Measurements from ENCODE around the gene XYLT2. TPM values are rescaled to one million over a fixed set of nuclear protein-coding genes. Genes with fewer than 3 reads are reported as not detected.
"Not testable (repeated sequence)": the region's sequence is repeated elsewhere in the genome, so short reads cannot be mapped to it uniquely, and the experiment has no call there.

XYLT2 gene
- 16.2 TPM for polyA plus RNA-seq
- long read RNA-seq, donor 1, transcript XYLT2-206 (1 exons, 2,174 nt) = major isoform, 23 of 27 reads
- long read RNA-seq, donor 1, partial matches to known transcripts = 0 of 27 reads
- long read RNA-seq, donor 1, other reads (novel, unspliced or antisense) = 0 of 27 reads
- long read RNA-seq, donor 2, transcript XYLT2-206 (1 exons, 2,174 nt) = major isoform, 40 of 43 reads
- long read RNA-seq, donor 2, partial matches to known transcripts = 0 of 43 reads
- long read RNA-seq, donor 2, other reads (novel, unspliced or antisense) = 0 of 43 reads
- long read RNA-seq, donor 3 = 0 reads
- long read RNA-seq, donor 4, partial matches to known transcripts = 0 of 3 reads
- long read RNA-seq, donor 4, other reads (novel, unspliced or antisense) = 0 of 3 reads
- long read RNA-seq, donor 5, transcript XYLT2-206 (1 exons, 2,174 nt) = major isoform, 24 of 26 reads
- long read RNA-seq, donor 5, partial matches to known transcripts = 0 of 26 reads
- long read RNA-seq, donor 5, other reads (novel, unspliced or antisense) = 0 of 26 reads
- long read RNA-seq, donor 6, transcript XYLT2-206 (1 exons, 2,174 nt) = major isoform, 18 of 67 reads
- long read RNA-seq, donor 6, partial matches to known transcripts = 5 of 67 reads
- long read RNA-seq, donor 6, other reads (novel, unspliced or antisense) = 42 of 67 reads
- long read RNA-seq, donor 7, transcript XYLT2-206 (1 exons, 2,174 nt) = major isoform, 7 of 8 reads
- long read RNA-seq, donor 7, partial matches to known transcripts = 0 of 8 reads
- long read RNA-seq, donor 7, other reads (novel, unspliced or antisense) = 0 of 8 reads
- long read RNA-seq, donor 8, transcript XYLT2-206 (1 exons, 2,174 nt) = major isoform, 18 of 60 reads
- long read RNA-seq, donor 8, partial matches to known transcripts = 0 of 60 reads
- long read RNA-seq, donor 8, other reads (novel, unspliced or antisense) = 40 of 60 reads
- long read RNA-seq, donor 9, transcript XYLT2-206 (1 exons, 2,174 nt) = major isoform, 11 of 12 reads
- long read RNA-seq, donor 9, partial matches to known transcripts = 0 of 12 reads
- long read RNA-seq, donor 9, other reads (novel, unspliced or antisense) = 0 of 12 reads
- long read RNA-seq, donor 10, transcript XYLT2-206 (1 exons, 2,174 nt) = major isoform, 12 of 12 reads
- long read RNA-seq, donor 10, partial matches to known transcripts = 0 of 12 reads
- long read RNA-seq, donor 10, other reads (novel, unspliced or antisense) = 0 of 12 reads
- long read RNA-seq, donor 11, transcript XYLT2-206 (1 exons, 2,174 nt) = major isoform, 8 of 9 reads
- long read RNA-seq, donor 11, partial matches to known transcripts = 0 of 9 reads
- long read RNA-seq, donor 11, other reads (novel, unspliced or antisense) = 0 of 9 reads

GRCh38 chr17:50345432-50346312, at the start of gene XYLT2:
XYLT2 (plus strand) TSS chr17:50346126; CDS start chr17:50346141, 15 bp downstream.
- Histone ChIP-seq H3K4me3 (ENCODE audit: low read length) (peak within 1 kb of the TSS; percentile 87), H3K27me3 (ENCODE audit: control insufficient read depth, insufficient read depth, low read length) (no peaks in the 10 kb centered on the region), H3K36me3 (ENCODE audit: control insufficient read depth, insufficient read depth, low read length) (no peaks in the 10 kb centered on the region), H3K27ac (ENCODE audit: low read length) (peak within 1 kb of the TSS; percentile 1), H3K9me3 (ENCODE audit: control insufficient read depth, low read depth, low read length) (no peaks in the 10 kb centered on the region), H3K4me1 (ENCODE audit: control insufficient read depth, insufficient read depth, low read length) (peaks cover 13% of the 10 kb centered on the region)
- no CpG with 5 or more reads among the region's 87 CpGs for WGBS (ENCODE audit: insufficient coverage, low lambda C conversion rate)
- peak; percentile 80 to 90 for DNase-seq

DNA sequence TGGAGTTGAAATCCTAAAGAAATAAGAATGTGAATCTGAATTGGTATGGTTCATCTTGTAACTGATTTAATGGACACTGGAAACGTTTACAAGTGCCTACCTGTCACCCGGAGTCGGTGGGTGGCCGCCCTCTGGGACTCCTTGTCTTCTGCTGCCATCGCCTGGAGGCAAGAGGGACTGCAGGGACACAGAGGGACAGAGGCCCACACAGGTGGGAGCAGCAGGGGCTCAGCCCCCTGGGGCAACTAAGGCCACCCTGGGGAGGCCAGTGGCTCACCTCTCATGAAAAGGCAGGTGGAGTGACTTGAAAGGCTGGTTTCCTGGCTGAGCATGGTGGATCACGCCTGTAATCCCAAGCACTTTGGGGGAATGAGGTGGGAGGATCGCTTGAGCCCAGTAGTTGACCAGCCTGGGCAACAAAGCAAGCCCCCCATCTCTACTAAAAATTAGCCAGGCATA, 48.5 kb upstream of the XYLT2 start:
- no peaks in the 10 kb centered on the region for H3K4me1 ChIP-seq (ENCODE audit: control insufficient read depth, insufficient read depth, low read length)
- H3K27me3 ChIP-seq (ENCODE audit: control insufficient read depth, insufficient read depth, low read length) = no peaks in the 10 kb centered on the region
- H3K4me3 ChIP-seq (ENCODE audit: low read length) = no peak overlapping the region
- H3K36me3 ChIP-seq (ENCODE audit: control insufficient read depth, insufficient read depth, low read length) = no peaks in the 10 kb centered on the region
- DNase-seq = peak; percentile 51 to 57
- no CpG with 5 or more reads among the region's 7 CpGs for WGBS (ENCODE audit: insufficient coverage, low lambda C conversion rate)
- no peak overlapping the region for H3K27ac ChIP-seq (ENCODE audit: low read length)
- no peaks in the 10 kb centered on the region for H3K9me3 ChIP-seq (ENCODE audit: control insufficient read depth, low read depth, low read length)

DNA sequence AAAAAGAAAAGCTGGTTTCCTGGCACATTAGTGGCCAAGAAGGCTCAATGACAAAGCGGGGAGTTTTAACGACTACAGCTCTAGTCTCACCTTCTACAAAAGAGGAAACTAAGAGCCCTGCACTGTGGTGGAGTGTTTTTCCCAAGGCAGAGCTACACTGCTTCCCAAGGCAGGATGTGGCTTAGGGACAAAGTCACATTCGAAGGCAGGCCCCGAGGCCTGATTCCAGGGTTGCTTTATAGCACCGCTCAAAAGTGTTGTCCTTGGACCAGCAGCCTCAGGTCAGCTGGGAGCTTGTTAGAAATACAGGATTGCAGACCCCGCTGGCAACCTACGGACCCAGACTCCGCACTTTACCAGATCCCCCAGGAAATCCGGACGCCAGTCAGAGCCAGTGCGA, 47.9 kb upstream of the XYLT2 start:
- no peaks in the 10 kb centered on the region for H3K9me3 ChIP-seq (ENCODE audit: control insufficient read depth, low read depth, low read length)
- H3K4me1 ChIP-seq (ENCODE audit: control insufficient read depth, insufficient read depth, low read length) = no peaks in the 10 kb centered on the region
- no peaks in the 10 kb centered on the region for H3K27me3 ChIP-seq (ENCODE audit: control insufficient read depth, insufficient read depth, low read length)
- H3K27ac ChIP-seq (ENCODE audit: low read length) = no peak overlapping the region
- no peak for DNase-seq
- WGBS (ENCODE audit: insufficient coverage, low lambda C conversion rate) = no CpG with 5 or more reads among the region's 11 CpGs
- H3K36me3 ChIP-seq (ENCODE audit: control insufficient read depth, insufficient read depth, low read length) = no peaks in the 10 kb centered on the region
- H3K4me3 ChIP-seq (ENCODE audit: low read length) = no peak overlapping the region

- no peaks in the 10 kb centered on the region for H3K27me3 ChIP-seq (ENCODE audit: control insufficient read depth, insufficient read depth, low read length)
- H3K36me3 ChIP-seq (ENCODE audit: control insufficient read depth, insufficient read depth, low read length) = no peaks in the 10 kb centered on the region
- no peak for DNase-seq
- H3K9me3 ChIP-seq (ENCODE audit: control insufficient read depth, low read depth, low read length) = no peaks in the 10 kb centered on the region
- no peak overlapping the region for H3K27ac ChIP-seq (ENCODE audit: low read length)
- WGBS (ENCODE audit: insufficient coverage, low lambda C conversion rate) = no CpG with 5 or more reads among the region's 3 CpGs
- peaks cover under 1% of the 10 kb centered on the region for H3K4me1 ChIP-seq (ENCODE audit: control insufficient read depth, insufficient read depth, low read length)
- H3K4me3 ChIP-seq (ENCODE audit: low read length) = no peak overlapping the region
Observed at GRCh38 chr17:50299776-50300175, 46.1 kb upstream of the XYLT2 start.

DNA sequence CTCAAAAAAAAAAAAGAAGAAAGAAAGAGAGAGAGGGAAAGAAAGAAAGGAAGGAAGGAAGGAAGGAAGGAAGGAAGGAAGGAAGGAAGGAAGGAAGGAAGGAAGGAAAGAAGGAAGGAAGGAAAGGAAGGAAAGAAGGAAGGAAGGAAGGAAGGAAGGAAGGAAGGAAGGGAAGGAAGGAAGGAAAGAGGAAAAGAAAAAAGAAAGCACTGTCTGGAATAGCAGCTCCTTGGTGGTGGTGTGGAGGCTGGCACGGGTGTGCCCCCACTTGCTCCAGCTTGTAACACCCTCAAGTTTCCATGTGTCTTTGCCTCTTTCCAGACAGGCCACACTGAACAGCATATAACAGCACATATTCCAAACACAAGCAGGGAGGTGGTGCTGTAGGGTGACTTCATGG, 45.1 kb upstream of the XYLT2 start:
- H3K9me3 ChIP-seq (ENCODE audit: control insufficient read depth, low read depth, low read length); H3K36me3 ChIP-seq (ENCODE audit: control insufficient read depth, insufficient read depth, low read length); H3K4me3 ChIP-seq (ENCODE audit: low read length); H3K4me1 ChIP-seq (ENCODE audit: control insufficient read depth, insufficient read depth, low read length); H3K27me3 ChIP-seq (ENCODE audit: control insufficient read depth, insufficient read depth, low read length); DNase-seq; H3K27ac ChIP-seq (ENCODE audit: low read length): not testable (repeated sequence)
- WGBS (ENCODE audit: insufficient coverage, low lambda C conversion rate) = 60% methylated on average over 1 of the region's 1 CpG

DNA sequence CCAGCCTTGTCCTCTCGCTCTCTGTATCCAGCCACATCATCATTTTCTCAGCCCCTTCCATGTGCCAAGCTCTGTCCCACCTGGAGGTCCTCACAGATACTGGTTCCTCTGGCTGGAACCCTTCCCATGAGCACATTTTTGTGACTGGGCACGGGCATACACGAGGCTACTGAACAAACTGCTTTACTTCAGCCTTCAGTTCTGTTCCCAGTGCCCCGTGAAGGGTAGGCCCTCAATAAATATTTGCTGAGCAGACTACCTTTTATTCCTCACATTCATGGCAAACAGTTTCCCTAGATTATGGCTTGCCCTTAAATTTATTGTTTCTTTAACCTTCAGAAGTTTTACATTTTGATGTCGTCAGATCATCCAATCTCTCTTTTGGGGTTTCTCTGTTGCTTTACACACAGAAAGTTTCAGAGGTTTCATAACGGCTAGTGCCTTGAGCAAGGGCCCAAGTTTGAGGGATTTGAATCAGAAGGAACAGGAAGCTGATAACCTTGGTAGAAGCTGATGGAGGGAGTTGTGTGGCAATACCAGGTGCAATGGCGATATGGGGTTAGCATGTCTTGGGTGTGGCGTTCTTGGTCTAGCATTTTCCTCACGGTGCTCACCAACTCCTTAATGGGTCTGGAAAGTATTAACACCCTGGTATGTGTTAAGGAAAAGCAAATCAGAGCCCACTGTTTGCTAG, 43.9 kb upstream of the XYLT2 start:
- Histone ChIP-seq H3K4me3 (ENCODE audit: low read length) (no peak overlapping the region), H3K36me3 (ENCODE audit: control insufficient read depth, insufficient read depth, low read length) (no peaks in the 10 kb centered on the region), H3K27me3 (ENCODE audit: control insufficient read depth, insufficient read depth, low read length) (no peaks in the 10 kb centered on the region), H3K9me3 (ENCODE audit: control insufficient read depth, low read depth, low read length) (no peaks in the 10 kb centered on the region), H3K4me1 (ENCODE audit: control insufficient read depth, insufficient read depth, low read length) (peaks cover 3% of the 10 kb centered on the region), H3K27ac (ENCODE audit: low read length) (no peak overlapping the region)
- no peak for DNase-seq
- 36% methylated on average over 4 of the region's 9 CpGs for WGBS (ENCODE audit: insufficient coverage, low lambda C conversion rate)

DNA sequence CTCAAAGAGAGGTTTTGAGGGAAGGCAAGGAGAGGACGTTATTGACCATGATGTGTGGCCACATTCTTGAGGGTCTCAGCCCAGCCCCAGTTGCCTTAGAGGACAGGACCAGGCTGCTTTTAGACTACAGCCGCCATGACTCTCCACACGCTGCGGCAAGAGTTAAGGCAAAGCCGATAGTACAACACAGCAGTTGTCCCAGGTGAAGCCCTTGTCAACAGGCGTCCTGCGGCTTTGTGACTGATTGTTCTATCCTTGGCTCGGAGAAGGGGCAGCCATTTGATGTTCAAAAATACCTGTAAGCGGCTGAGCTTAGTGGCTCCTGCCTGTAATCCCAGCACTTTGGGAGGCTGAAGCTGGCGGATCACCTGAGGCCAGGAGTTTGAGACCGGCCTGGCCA, 42.9 kb upstream of the XYLT2 start:
- H3K4me1 ChIP-seq (ENCODE audit: control insufficient read depth, insufficient read depth, low read length) = peaks cover 3% of the 10 kb centered on the region

DNA sequence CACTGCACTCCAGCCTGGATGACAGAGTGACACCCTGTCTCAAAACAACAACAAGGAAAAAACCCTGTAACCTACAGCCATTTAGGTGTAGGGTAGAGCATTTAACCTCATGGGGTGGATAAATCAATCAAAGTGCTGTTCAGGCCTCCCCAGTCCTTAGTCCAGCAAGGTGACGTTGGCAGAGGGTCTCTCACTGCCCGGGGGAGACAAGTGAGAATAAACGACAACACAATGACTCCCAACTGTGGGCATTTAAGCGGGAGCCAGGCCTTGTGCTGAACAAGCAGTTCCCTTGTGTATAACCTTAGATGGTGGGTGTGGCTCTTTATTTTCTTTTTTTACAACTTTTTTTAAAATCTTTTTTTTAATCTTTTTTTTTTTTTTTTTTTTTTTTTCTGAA, 42.3 kb upstream of the XYLT2 start:
- WGBS (ENCODE audit: insufficient coverage, low lambda C conversion rate) = no CpG with 5 or more reads among the region's 4 CpGs
- Histone ChIP-seq H3K9me3 (ENCODE audit: control insufficient read depth, low read depth, low read length) (no peaks in the 10 kb centered on the region), H3K4me1 (ENCODE audit: control insufficient read depth, insufficient read depth, low read length) (peaks cover 3% of the 10 kb centered on the region), H3K27me3 (ENCODE audit: control insufficient read depth, insufficient read depth, low read length) (no peaks in the 10 kb centered on the region), H3K36me3 (ENCODE audit: control insufficient read depth, insufficient read depth, low read length) (no peaks in the 10 kb centered on the region), H3K27ac (ENCODE audit: low read length) (no peak overlapping the region), H3K4me3 (ENCODE audit: low read length) (no peak overlapping the region)
- DNase-seq = no peak

More for the DNA sequence above, 42.9 kb upstream of the XYLT2 start:
- Histone ChIP-seq H3K36me3 (ENCODE audit: control insufficient read depth, insufficient read depth, low read length) (no peaks in the 10 kb centered on the region), H3K9me3 (ENCODE audit: control insufficient read depth, low read depth, low read length) (no peaks in the 10 kb centered on the region), H3K4me3 (ENCODE audit: low read length) (no peak overlapping the region), H3K27ac (ENCODE audit: low read length) (no peak overlapping the region), H3K27me3 (ENCODE audit: control insufficient read depth, insufficient read depth, low read length) (no peaks in the 10 kb centered on the region)
- WGBS (ENCODE audit: insufficient coverage, low lambda C conversion rate) = no CpG with 5 or more reads among the region's 11 CpGs
- no peak for DNase-seq

- DNase-seq = no peak
- Histone ChIP-seq H3K4me1 (ENCODE audit: control insufficient read depth, insufficient read depth, low read length) (peaks cover 3% of the 10 kb centered on the region), H3K27ac (ENCODE audit: low read length) (no peak overlapping the region), H3K36me3 (ENCODE audit: control insufficient read depth, insufficient read depth, low read length) (no peaks in the 10 kb centered on the region), H3K9me3 (ENCODE audit: control insufficient read depth, low read depth, low read length) (no peaks in the 10 kb centered on the region), H3K4me3 (ENCODE audit: low read length) (no peak overlapping the region), H3K27me3 (ENCODE audit: control insufficient read depth, insufficient read depth, low read length) (no peaks in the 10 kb centered on the region)
- WGBS (ENCODE audit: insufficient coverage, low lambda C conversion rate) = no CpG with 5 or more reads among the region's 7 CpGs
Observed at GRCh38 chr17:50304781-50305404, 41.0 kb upstream of the XYLT2 start.

Data from large intestine (tissue), 12 donors.